HepG2 (cell line): Measurements from ENCODE around the gene MARVELD3. TPM values are rescaled to one million over a fixed set of nuclear protein-coding genes. Genes with fewer than 3 reads are reported as not detected.

Source experiments
- ARID3A ChIP-seq: IDR thresholded peaks from 2 replicates; pipeline ENCODE4 v1.6.1; 2012; ENCODE audit warnings: low read depth, low read length, improper control_type of control experiment
- ASH2L ChIP-seq: fragments of 300-600, 200-600 bp; sonication (generic); IDR thresholded peaks from 2 replicates; pipeline ENCODE4 v1.7.0; 2017; ENCODE audit warnings: low read depth, mild to moderate bottlenecking, moderate library complexity, mixed read lengths, low read length; ENCODE audit not compliant: insufficient read length
- ELF1 ChIP-seq: sonication (generic); formaldehyde crosslinking; IDR thresholded peaks from 2 replicates; pipeline ENCODE4 v1.4.0; 2020; ENCODE audit warnings: missing genetic modification reagents
- KDM1A ChIP-seq: IDR thresholded peaks from 2 replicates; pipeline ENCODE4 v1.6.1; 2016; ENCODE audit warnings: missing compliant biosample characterization
- KDM3A ChIP-seq: IDR thresholded peaks from 2 replicates; pipeline ENCODE4 v1.6.1; 2018; ENCODE audit warnings: low read depth, missing compliant biosample characterization
- MAX ChIP-seq: IDR thresholded peaks from 2 replicates; pipeline ENCODE4 v1.6.1; 2012; ENCODE audit warnings: inconsistent platforms
- NCOA2 ChIP-seq: sonication (generic); formaldehyde crosslinking; IDR thresholded peaks from 2 replicates; pipeline ENCODE4 v1.8.0; 2022; ENCODE audit warnings: inconsistent platforms
- PBX2 ChIP-seq: IDR thresholded peaks from 2 replicates; pipeline ENCODE4 v1.6.1; 2016; ENCODE audit warnings: control low read depth
- TFAP4 ChIP-seq: sonication (generic); IDR thresholded peaks from 2 replicates; pipeline ENCODE4 v1.6.1; 2016; ENCODE audit warnings: low read depth, borderline replicate concordance
- ZBTB25 ChIP-seq: IDR thresholded peaks from 2 replicates; pipeline ENCODE4 v1.6.1; 2018; ENCODE audit warnings: missing genetic modification reagents
- ZBTB7A ChIP-seq: sonication (generic); formaldehyde crosslinking; IDR thresholded peaks from 2 replicates; pipeline ENCODE4 v1.8.0; 2022; ENCODE audit warnings: mild to moderate bottlenecking, missing genetic modification reagents
- ZFYVE20 ChIP-seq: sonication (generic); formaldehyde crosslinking; IDR thresholded peaks from 2 replicates; pipeline ENCODE4 v1.8.0; 2023; ENCODE audit warnings: low read depth, mild to moderate bottlenecking, moderate library complexity, missing genetic modification reagents, borderline replicate concordance
- ZNF451 ChIP-seq: sonication (generic); formaldehyde crosslinking; IDR thresholded peaks from 2 replicates; pipeline ENCODE4 v1.5.0; 2020; ENCODE audit warnings: mild to moderate bottlenecking, missing genetic modification reagents
- ZNF546 ChIP-seq: sonication (generic); formaldehyde crosslinking; conservative IDR thresholded peaks from 2 replicates; pipeline ENCODE4 v1.8.1; 2023; ENCODE audit warnings: mild to moderate bottlenecking, missing genetic modification reagents
- ZNF75D ChIP-seq: sonication (generic); formaldehyde crosslinking; IDR thresholded peaks from 2 replicates; pipeline ENCODE4 v1.8.1; 2023; ENCODE audit warnings: missing genetic modification reagents, mild to moderate bottlenecking, borderline replicate concordance
- ZNF850 ChIP-seq: sonication (generic); formaldehyde crosslinking; conservative IDR thresholded peaks from 2 replicates; pipeline ENCODE4 v1.9.0; 2021; ENCODE audit warnings: mild to moderate bottlenecking, missing genetic modification reagents
- ZNF891 ChIP-seq: sonication (generic); formaldehyde crosslinking; IDR thresholded peaks from 2 replicates; pipeline ENCODE4 v1.5.0; 2020; ENCODE audit warnings: mild to moderate bottlenecking, missing genetic modification reagents
- polyA plus RNA-seq, 8 experiments: library from polyadenylated mRNA; depleted of rRNA in 3 of 8; stranded (reverse) in 7 of 8; unstranded in 1 of 8; fragments of >200 nt; fragmentation: Illumina TruSeq in 4 of 8; extraction: Trizol in 4 of 8; gene quantifications; 2 replicates each; pipeline versions ENCODE4 v1.2.1 to v1.2.3, GENCODE V29; 2011 to 2016; ENCODE audit warnings: low read depth in 4 of 8, missing spikeins in 1 of 8, mixed read lengths in 1 of 8; ENCODE audit not compliant: insufficient read depth in 1 of 8
- total RNA-seq, 5 experiments: library from RNA; depleted of rRNA; stranded (reverse); fragments of >200 nt; fragmentation: Illumina TruSeq; extraction: Trizol; gene quantifications; 2 replicates each; pipeline ENCODE4 v1.2.3, GENCODE V29; 2016; ENCODE audit warnings: low read depth in 1 of 5
- TF ChIP-seq, protein P1 (sequence below): IDR thresholded peaks from 2 replicates; pipeline ENCODE4 v1.6.1; 2018; ENCODE audit warnings: missing genetic modification reagents, mild to moderate bottlenecking, missing compliant biosample characterization
- TF ChIP-seq, protein P2 (sequence below): sonication (generic); formaldehyde crosslinking; IDR thresholded peaks from 2 replicates; pipeline ENCODE4 v1.8.0; 2022; ENCODE audit warnings: mild to moderate bottlenecking, missing genetic modification reagents, borderline replicate concordance

Gene MARVELD3
- total and polyA plus RNA-seq, 2 of the 13 experiments (the other 11 are each of a cell fraction or from before 2014, with no cell fraction given) = 4.8 to 5.6 TPM

GRCh38 chr16:71626018-71626857 is at the start of gene MARVELD3 (continued):
- TF ChIP-seq PBX2 (CRISPR knock-in tag) (no peak), KDM3A (CRISPR knock-in tag) (0 out of 2 replicates have a peak, but pooled peaks have one; percentile 47), ZNF850 (CRISPR knock-in tag) (peak; percentile 8; the same call in 1 of the 2 replicates), MAX (peak; percentile 59; the same call in 1 of the 2 replicates), ZNF891 (CRISPR knock-in tag) (0 out of 2 replicates have a peak, but pooled peaks have one; percentile 15), ELF1 (CRISPR knock-in tag) (peak; percentile 33; the same call in 1 of the 2 replicates), ZFYVE20 (CRISPR knock-in tag) (no peak), ZBTB25 (CRISPR knock-in tag) (0 out of 2 replicates have a peak, but pooled peaks have one; percentile 23), NCOA2 (CRISPR knock-in tag) (0 out of 2 replicates have a peak, but pooled peaks have one; percentile 26), ZNF546 (CRISPR knock-in tag) (no peak), TFAP4 (no peak), ZNF451 (CRISPR knock-in tag) (0 out of 2 replicates have a peak, but pooled peaks have one; percentile 47), KDM1A (CRISPR knock-in tag) (peak; percentile 10; the same call in 1 of the 2 replicates), ZNF75D (CRISPR knock-in tag) (no peak), ASH2L (peak; percentile 53), ZBTB7A (CRISPR knock-in tag) (peak; percentile 43; the same call in 1 of the 2 replicates), ARID3A (no peak)
- TF ChIP-seq, protein P1, sequence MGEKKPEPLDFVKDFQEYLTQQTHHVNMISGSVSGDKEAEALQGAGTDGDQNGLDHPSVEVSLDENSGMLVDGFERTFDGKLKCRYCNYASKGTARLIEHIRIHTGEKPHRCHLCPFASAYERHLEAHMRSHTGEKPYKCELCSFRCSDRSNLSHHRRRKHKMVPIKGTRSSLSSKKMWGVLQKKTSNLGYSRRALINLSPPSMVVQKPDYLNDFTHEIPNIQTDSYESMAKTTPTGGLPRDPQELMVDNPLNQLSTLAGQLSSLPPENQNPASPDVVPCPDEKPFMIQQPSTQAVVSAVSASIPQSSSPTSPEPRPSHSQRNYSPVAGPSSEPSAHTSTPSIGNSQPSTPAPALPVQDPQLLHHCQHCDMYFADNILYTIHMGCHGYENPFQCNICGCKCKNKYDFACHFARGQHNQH (CRISPR knock-in tag) = no peak
- TF ChIP-seq, protein P2, sequence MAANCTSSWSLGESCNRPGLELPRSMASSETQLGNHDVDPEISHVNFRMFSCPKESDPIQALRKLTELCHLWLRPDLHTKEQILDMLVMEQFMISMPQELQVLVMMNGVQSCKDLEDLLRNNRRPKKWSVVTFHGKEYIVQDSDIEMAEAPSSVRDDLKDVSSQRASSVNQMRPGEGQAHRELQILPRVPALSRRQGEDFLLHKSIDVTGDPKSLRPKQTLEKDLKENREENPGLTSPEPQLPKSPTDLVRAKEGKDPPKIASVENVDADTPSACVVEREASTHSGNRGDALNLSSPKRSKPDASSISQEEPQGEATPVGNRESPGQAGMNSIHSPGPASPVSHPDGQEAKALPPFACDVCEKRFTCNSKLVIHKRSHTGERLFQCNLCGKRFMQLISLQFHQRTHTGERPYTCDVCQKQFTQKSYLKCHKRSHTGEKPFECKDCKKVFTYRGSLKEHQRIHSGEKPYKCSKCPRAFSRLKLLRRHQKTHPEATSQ (CRISPR knock-in tag) = peak; percentile 72; the same call in 1 of the 2 replicates
